Airway epithelial cell (primary cell): ENCODE results near the gene SSPN. TPM values are rescaled to one million over a fixed set of nuclear protein-coding genes. Genes with fewer than 3 reads are reported as not detected.

Source experiments
- total RNA-seq: library from RNA; depleted of rRNA; stranded (reverse); fragments of >200 nt; gene quantifications from 2 replicates; pipeline ENCODE4 v1.2.3, GENCODE V29; 2015

Gene SSPN, protein sequence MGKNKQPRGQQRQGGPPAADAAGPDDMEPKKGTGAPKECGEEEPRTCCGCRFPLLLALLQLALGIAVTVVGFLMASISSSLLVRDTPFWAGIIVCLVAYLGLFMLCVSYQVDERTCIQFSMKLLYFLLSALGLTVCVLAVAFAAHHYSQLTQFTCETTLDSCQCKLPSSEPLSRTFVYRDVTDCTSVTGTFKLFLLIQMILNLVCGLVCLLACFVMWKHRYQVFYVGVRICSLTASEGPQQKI
- 1.6 and 3.2 TPM in 2 replicates for total RNA-seq

DNA sequence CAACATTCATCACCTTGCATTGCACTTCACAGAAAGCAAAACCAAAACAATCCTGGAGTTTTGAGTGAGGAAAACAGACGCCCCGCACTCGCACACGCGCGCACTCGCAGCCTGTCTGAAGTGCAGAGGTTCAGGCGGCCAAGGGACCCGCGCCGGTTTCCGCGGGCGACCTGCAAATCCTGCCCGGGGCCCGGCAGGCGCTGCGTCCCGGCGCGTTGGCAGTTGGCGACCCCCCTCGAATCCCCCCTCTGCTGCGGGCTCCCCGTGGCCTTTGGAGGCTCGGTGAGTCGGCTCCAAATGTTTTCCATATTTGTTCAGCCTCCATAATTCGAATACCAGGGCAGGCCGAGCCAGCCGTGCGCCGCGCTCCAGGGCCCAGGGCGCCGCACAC, at the start of gene SSPN:
TSS of gene SSPN (plus strand) at position 324 of the 391 bp plus-strand sequence. CDS start 100 bp downstream, outside the sequence.

Other genes with a start within 250 kb of the SSPN start
- gene RASSF8, start 236.9 kb upstream of the SSPN start, total RNA-seq: 7.2 and 7.6 TPM in 2 replicates
- 0.33 and 0.35 TPM in 2 replicates for gene BHLHE41, start 70.5 kb upstream of the SSPN start, total RNA-seq